OCI-LY1 (cell line): ENCODE results near the gene MAGI1.

Experiments
- CTCF ChIP-seq: fragments of 200-600 bp; sonication (generic), shearing (Covaris generic); IDR thresholded peaks from 2 replicates; pipeline ENCODE4 v1.5.1; 2017; ENCODE audit warnings: mild to moderate bottlenecking, antibody characterized with exemption, low read length, moderate library complexity, mixed read lengths
- EZH2 ChIP-seq: fragments of 200-600 bp; sonication (generic), shearing (Covaris generic); IDR thresholded peaks from 2 replicates; pipeline ENCODE4 v1.8.0; 2017; ENCODE audit warnings: borderline replicate concordance, mixed run types, mild to moderate bottlenecking, antibody characterized with exemption, low read length, moderate library complexity, mixed read lengths

- TF ChIP-seq CTCF (no peak), EZH2 (no peak)
Observed at GRCh38 chr3:65873028-65873427, 165.7 kb downstream of the MAGI1 start.
